COR-L47 (cell line): ENCODE measurements around the gene FOXN3.
A peak's percentile ranks its signal among the peaks of the same experiment; 100 is the strongest.

ENCODE experiments used
- DNase-seq: peaks from one replicate; lab custom pipeline; 2025; lab: John Stamatoyannopoulos, UW

FOXN3 gene

GRCh38 chr14:89417091-89417464 is at the start of gene FOXN3:
Gene FOXN3, minus strand, starts transcription at chr14:89417233. Its CDS starts 4,757 bp downstream, at chr14:89412476.
- DNase-seq = peak; percentile 87

GRCh38 chr14:89466484-89466883 is 49.5 kb upstream of the FOXN3 start:
- DNase-seq = no peak

GRCh38 chr14:89465876-89466275 is 48.8 kb upstream of the FOXN3 start:
- DNase-seq = no peak

- DNase-seq = no peak
These were observed 44.2 kb upstream of the FOXN3 start for GRCh38 chr14:89461256-89461655.

GRCh38 chr14:89458713-89459420 is 41.8 kb upstream of the FOXN3 start:
- no peak for DNase-seq

GRCh38 chr14:89457007-89457406 is 40.0 kb upstream of the FOXN3 start:
- no peak for DNase-seq

GRCh38 chr14:89455412-89455811 is 38.4 kb upstream of the FOXN3 start:
- no peak for DNase-seq

- DNase-seq = no peak
These were observed 38.0 kb upstream of the FOXN3 start for GRCh38 chr14:89454996-89455395.

GRCh38 chr14:89452281-89452680 is 35.2 kb upstream of the FOXN3 start:
- no peak for DNase-seq

GRCh38 chr14:89451229-89451628 is 34.2 kb upstream of the FOXN3 start:
- no peak for DNase-seq

- no peak for DNase-seq
These were observed 30.3 kb upstream of the FOXN3 start for GRCh38 chr14:89447182-89447944.

GRCh38 chr14:89445273-89445973 is 28.4 kb upstream of the FOXN3 start:
- DNase-seq = no peak

GRCh38 chr14:89444516-89445125 is 27.6 kb upstream of the FOXN3 start:
- DNase-seq = no peak

GRCh38 chr14:89444044-89444443 is 27.0 kb upstream of the FOXN3 start:
- DNase-seq = no peak

- DNase-seq = no peak
These were observed 26.1 kb upstream of the FOXN3 start for GRCh38 chr14:89443042-89443629.

- DNase-seq = no peak
These were observed 25.2 kb upstream of the FOXN3 start for GRCh38 chr14:89442280-89442679.

- no peak for DNase-seq
These were observed 24.2 kb upstream of the FOXN3 start for GRCh38 chr14:89440986-89441909.

- no peak for DNase-seq
These were observed 19.0 kb upstream of the FOXN3 start for GRCh38 chr14:89435892-89436656.

GRCh38 chr14:89435492-89435891 is 18.5 kb upstream of the FOXN3 start:
- DNase-seq = no peak

- DNase-seq = peak; percentile 75
These were observed 15.2 kb upstream of the FOXN3 start for GRCh38 chr14:89432226-89432625.
